Mucosa of descending colon (tissue), 3 donors: ENCODE data around the gene MOB3A. TPM values are rescaled to one million over a fixed set of nuclear protein-coding genes. Genes with fewer than 3 reads are reported as not detected.

Experiments used
- ATAC-seq: fragments of 200-7000 bp; cut with Tn5 transposase; one replicate; pipeline ENCODE4 v1.9.1; 2020; ENCODE audit warnings: mild to moderate bottlenecking, moderate library complexity
- DNase-seq, 3 donors: peaks; one replicate each; pipeline ENCODE4 v3.0.0-alpha.2; 2020
- H3K36me3 ChIP-seq: fragments of 200-600 bp; one replicate; pipeline ENCODE4 v1.8.0; 2021; ENCODE audit warnings: low read depth, mild to moderate bottlenecking
- H3K4me1 ChIP-seq: fragments of 200-600 bp; one replicate; pipeline ENCODE4 v1.8.0; 2021; ENCODE audit warnings: low read depth, mild to moderate bottlenecking
- H3K4me3 ChIP-seq: fragments of 200-600 bp; one replicate; pipeline ENCODE4 v1.8.0; 2021; ENCODE audit warnings: mild to moderate bottlenecking
- H3K9me3 ChIP-seq: fragments of 200-600 bp; one replicate; pipeline ENCODE4 v1.8.0; 2021; ENCODE audit warnings: mild to moderate bottlenecking
- CTCF ChIP-seq: fragments of 200-600 bp; IDR thresholded peaks from one replicate; pipeline ENCODE4 v1.8.0; 2022; ENCODE audit warnings: antibody characterized with exemption, mild to moderate bottlenecking
- intact Hi-C, 2 donors: fragments of 100-400 bp; cut with DNase I in 1 of 2; cut with micrococcal nuclease in 1 of 2; formaldehyde crosslinking; loops; one replicate each; pipeline versions ENCODE4 v1.11.0 to v1.11.1; 2022; cut with DNase I, micrococcal nuclease
- total RNA-seq, 3 donors: library from RNA; stranded (reverse); fragmentation: NEBNext Ultra II Directional in 2 of 3; extraction: Animal tissue kit (Norgen Biotek cat#: 25700) in 2 of 3; gene quantifications; one replicate each; pipeline versions ENCODE4 v1.2.1 to v1.2.4, GENCODE V29; 2021 to 2023
- donor health status: DM: no; HTN: no; CAD: no; lungs with moderate emphysema.
- donor health status: DM: no; HTN: no; CAD: no.
- donor health status: DM: no; HTN: yes; CAD: no.

The MOB3A gene
- total RNA-seq, 3 donors from 2014 or later, result 39.8 to 76.8 (median 43.7) TPM

DNA sequence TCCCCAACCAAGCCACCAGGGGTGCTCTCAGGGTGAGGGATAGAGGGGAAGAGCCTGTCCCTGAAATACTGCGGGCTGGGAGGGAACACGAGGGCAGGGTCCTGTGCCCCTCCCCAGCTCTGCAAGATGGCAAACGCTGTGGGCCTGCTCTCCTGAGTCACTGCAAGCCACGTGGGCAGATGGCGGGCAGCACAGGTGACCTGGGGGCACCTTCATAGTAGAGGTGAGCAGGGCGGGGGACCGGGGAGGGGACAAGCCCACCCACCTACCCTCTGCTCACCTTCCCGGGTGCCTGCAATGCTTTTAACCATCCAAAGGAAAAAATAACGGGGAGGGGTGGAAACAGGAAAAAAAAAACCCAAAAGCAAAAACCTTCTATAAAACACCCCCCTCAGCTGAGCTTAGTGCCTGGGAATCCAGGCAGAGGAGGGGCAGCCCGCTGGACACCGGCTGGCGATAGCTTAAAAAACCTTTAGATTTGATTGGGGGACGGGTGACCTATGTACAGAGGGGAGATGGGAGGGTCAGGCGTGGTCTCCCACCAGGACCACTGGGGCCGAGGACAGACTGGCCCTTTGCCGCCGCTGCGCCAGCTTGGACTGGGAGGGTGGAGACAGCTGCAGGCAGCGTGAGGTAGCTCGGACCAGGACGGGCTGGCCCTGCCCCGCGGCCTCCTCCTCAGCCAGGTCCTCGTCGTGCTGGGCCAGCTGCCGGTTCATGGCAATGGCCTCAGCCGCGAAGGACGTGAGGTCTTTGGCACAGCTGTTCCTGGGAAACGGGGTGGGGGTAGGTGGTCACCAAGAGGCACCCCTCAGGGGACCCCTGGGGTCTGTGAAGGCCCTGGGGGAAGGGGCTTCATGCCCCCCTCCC lies 56.8 kb downstream of the MOB3A start:
- no peak overlapping the region for H3K4me3 ChIP-seq
- peaks cover 29% of the 10 kb centered on the region for H3K4me1 ChIP-seq
- peak in 2 of 3 donors; percentile 36 to 60 for DNase-seq
- H3K9me3 ChIP-seq, result peaks cover 9% of the 10 kb centered on the region
- ATAC-seq, result no peak
- intact Hi-C loops, result no loop called here
- no peak for TF ChIP-seq CTCF
- H3K36me3 ChIP-seq, result peaks cover 10% of the 10 kb centered on the region

DNA sequence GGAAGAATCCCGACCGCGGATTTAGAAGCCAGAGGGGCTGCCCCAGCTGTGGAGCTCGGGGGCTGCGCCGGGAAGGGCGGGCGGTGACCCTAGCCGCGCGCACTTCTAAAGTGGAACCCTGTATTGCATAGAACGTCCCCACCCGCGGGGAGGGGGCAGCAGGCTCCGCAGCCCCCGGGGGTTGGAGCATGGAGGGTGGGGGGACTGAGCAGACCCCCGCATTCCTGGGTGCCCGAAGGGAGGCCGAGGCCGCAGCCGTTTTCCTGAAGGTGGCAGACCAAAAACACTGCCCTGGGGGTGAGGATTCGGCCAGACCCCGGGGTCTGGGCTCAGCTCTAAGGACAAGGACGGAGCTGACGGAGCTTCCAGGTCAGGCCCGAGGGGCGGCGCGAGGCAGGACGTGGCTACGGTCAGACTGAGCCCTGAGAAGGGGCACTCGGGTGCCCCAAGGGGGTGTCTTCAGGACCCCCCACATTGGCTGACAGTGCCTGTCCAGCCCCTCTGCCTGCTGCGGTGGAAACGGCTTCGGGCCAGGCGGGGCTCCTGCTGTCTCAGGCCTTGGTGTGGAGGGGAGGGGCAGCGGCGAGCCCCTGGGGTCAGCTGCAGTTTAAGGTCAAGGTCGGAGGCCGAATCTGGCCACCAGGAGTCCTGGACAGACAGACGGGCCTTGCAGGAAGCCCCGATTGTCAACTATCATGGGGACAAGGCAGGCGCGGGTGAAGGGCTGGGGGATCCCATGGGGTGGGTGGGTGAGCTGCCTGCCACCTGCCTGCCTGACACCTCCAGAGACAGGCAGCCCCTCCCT lies 57.6 kb downstream of the MOB3A start:
- H3K4me3 ChIP-seq, result no peak overlapping the region
- intact Hi-C loops, result no loop called here
- peaks cover 10% of the 10 kb centered on the region for H3K36me3 ChIP-seq
- TF ChIP-seq CTCF, result no peak
- H3K9me3 ChIP-seq, result peaks cover 9% of the 10 kb centered on the region
- ATAC-seq (no peak), DNase-seq (peak in 2 of 3 donors; percentile 39 to 59)
- H3K4me1 ChIP-seq, result peaks cover 31% of the 10 kb centered on the region

DNA sequence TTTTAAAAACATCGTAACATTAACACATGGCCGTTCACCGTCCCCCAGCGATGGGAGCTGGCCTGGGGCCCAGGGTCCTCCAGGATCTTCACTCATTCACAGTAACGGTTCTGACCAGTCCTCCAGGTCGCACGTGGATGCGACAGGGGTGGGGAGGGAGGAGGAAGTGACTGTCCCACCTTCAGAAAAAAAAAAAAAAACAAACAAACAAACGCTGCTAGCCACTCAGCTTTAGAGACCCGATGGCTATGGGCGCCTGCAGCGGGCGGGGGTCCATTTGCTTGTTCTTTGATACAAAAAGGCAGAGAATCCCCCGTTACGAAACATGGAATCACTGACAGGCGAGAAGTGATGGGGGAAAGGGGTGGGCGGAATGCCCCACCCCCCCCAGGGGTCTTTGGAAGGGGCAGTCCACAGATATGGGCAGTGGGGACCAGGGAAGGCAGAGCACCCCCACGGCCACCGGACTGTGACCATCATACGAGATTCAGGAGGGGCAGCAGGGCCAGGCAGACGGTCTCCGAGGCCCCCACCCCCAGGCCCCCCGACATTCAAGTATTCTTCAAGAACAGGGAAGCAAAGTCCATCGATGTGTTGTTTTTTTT lies 58.4 kb downstream of the MOB3A start:
- no peak for ATAC-seq
- no peak for TF ChIP-seq CTCF
- peaks cover 9% of the 10 kb centered on the region for H3K9me3 ChIP-seq
- intact Hi-C loops, result no loop called here
- no peak overlapping the region for H3K4me3 ChIP-seq
- H3K4me1 ChIP-seq, result peaks cover 30% of the 10 kb centered on the region
- peak in 2 of 3 donors; percentile 33 to 50 for DNase-seq
- peaks cover 10% of the 10 kb centered on the region for H3K36me3 ChIP-seq

DNA sequence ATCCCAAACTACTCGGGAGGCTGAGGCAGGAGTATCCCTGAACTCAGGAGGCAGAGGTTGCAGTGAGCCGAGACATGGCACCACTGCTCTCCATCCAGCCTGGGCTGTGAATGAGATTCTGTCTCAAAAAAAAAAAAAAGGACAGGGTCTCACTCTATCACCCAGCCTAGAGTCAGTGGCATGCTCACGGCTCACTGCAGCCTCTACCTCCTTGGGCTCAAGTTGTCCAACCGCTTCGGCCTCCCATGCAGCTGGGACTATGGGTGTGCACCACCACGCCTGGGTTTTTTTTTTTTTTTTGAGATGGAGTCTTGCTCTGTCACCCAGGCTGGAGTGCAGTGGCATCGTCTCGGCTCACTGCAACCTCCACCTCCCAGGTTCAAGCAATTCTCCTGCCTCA lies 59.7 kb downstream of the MOB3A start:
- DNase-seq, result peak in 1 of 3 donors; percentile 47
- H3K4me1 ChIP-seq, result peaks cover 33% of the 10 kb centered on the region
- H3K9me3 ChIP-seq, result peaks cover 9% of the 10 kb centered on the region
- no peak for ATAC-seq
- no peak overlapping the region for H3K4me3 ChIP-seq
- no peak for TF ChIP-seq CTCF
- intact Hi-C loops, result no loop called here
- peaks cover 10% of the 10 kb centered on the region for H3K36me3 ChIP-seq

GRCh38 chr19:2035590-2035991 lies 60.5 kb downstream of the MOB3A start:
- ATAC-seq, result no peak
- TF ChIP-seq CTCF, result no peak
- H3K9me3 ChIP-seq, result peaks cover 9% of the 10 kb centered on the region
- H3K4me3 ChIP-seq, result no peak overlapping the region
- H3K4me1 ChIP-seq, result peaks cover 35% of the 10 kb centered on the region
- DNase-seq, result peak in 2 of 3 donors; percentile 32 to 61
- peaks cover 8% of the 10 kb centered on the region for H3K36me3 ChIP-seq
- intact Hi-C loops, result no loop called here
